Stimulated activated CD8-positive, alpha-beta memory T cell treated with anti-CD3 and anti-CD28 coated beads, Interleukin-7, amount 100 ng/mL, for 24 hours (primary cell): ENCODE data around the gene ZNF79.

Source experiments
- DNase-seq: peaks from one replicate; pipeline ENCODE4 v3.0.0-alpha.2; 2020; ENCODE audit warnings: low read depth

Gene ZNF79

DNA sequence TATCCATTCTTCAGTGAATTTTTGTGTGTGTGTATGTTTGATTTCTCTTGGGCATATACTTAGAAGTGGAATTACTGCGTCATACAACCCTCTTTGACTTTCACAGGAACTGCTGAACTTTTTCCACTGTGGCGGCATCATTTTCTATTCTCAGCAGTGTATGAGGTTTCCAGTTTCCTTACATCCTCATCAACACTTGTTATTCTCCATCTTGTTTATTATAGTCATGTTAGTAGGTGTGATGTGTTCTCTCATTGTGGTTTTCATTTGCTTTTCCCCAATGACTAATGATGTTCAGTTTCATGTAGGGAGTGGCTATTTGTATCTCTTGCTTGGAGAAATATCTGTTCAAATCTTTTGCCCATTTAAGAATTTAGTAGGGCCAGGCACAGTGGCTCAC lies 2.6 kb downstream of the ZNF79 start:
- DNase-seq, result no peak

DNA sequence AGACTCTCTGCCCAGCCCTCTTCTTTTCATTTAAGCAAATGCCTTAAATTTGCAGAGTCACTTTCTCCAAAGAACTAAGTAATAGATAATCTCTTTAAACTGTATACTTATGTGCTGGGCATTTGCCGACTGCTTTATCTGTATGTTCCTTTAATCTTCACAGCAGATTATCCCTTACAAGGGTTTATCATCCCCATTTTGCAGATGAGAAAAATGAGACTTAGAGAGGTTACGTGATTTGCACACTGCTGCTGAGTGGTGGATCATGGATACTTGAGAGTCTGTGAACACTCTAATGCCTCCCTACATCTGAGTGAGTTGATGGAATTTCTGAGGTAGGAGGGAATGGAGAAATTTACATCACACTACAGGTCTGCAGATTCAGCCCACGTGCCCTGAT lies 4.2 kb downstream of the ZNF79 start:
- no peak for DNase-seq

DNA sequence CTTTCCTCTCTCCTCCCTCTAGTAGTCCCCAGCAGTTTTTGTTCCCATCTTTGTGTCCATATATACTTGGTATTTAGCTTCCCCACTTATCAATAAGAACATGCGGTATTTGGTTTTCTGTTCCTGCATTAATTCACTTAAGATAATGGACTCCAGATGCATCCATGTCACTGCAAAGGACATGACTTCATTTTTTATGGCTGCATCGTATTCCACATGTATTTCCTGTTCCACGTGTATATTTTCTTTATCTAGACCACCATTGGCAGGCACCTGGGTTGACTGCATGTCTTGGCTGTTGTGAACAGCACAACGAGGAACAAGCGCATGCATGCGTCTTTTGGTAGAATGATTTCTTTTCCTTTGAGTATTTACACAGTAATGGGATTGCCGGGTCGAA lies 6.2 kb downstream of the ZNF79 start:
- no peak for DNase-seq

DNA sequence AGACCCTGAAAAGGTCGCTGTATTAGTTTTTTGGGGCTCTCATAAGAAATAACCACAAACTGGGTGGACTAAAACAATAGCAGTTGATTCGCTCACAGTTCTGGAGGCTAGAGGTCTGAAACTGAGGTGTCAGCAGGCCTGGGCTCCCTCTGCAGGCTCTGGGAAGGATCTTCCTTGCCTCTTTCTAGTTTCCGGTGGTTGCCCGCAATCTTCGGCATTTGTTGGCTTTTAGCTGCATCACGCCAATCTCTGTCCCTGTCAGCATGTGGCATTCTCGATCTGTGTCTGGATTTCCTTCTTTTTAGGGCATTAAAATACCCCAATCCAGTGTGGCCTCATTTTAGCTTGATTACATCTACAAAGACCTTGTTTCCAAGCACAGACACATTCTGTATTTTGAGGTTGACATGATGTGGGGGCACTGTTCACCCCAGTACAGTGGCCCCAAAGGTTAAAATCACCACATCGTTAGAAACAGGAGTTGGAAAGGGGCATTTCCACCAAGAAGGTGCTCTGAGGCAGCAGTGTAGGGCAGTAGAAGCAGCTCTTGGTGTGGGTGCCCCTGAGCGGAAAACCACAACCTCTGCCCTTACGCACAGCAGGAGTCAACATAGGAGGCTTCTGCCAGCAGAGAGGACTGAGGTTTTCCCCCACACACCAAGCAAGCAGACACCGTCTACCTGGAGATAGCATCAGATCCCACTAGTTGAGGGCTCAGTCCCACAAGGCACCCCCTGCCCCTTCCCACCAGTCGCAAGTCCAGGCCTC lies 13.5 kb downstream of the ZNF79 start:
- DNase-seq, result no peak

DNA sequence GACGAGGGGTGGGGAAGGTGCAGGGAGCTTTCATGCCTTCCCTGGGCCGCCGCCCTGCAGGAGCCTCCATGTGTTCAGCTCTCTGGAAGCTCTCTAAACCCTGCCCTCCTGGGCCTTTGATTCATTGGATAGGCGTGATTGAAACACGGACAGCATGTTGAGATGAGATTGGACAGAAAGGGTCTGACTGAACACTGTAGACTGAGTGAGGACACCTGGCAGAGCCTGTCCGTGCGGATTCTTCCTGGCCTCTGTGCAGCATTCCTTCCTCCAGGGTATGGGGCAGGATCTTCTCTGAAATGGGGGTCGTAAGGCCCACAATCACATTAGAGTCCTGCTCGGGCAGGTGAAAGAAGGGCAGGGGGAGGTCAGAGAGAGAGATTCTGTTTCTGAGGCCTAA lies 14.2 kb downstream of the ZNF79 start:
- DNase-seq, result no peak

DNA sequence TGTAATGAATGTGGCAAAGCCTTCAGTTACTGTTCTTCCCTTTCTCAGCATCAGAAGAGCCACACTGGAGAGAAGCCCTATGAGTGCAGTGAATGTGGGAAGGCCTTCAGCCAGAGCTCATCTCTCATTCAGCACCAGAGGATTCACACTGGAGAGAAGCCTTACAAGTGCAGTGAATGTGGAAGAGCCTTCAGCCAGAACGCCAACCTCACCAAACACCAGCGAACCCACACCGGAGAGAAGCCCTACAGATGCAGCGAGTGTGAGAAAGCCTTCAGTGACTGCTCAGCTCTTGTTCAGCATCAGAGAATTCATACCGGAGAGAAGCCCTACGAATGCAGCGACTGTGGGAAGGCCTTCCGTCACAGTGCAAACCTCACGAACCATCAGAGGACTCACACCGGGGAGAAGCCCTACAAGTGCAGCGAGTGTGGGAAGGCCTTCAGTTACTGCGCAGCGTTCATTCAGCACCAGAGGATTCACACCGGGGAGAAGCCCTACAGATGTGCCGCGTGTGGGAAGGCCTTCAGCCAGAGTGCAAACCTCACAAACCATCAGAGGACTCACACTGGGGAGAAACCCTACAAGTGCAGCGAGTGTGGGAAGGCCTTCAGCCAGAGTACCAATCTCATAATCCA lies 20.2 kb downstream of the ZNF79 start:
- no peak for DNase-seq

DNA sequence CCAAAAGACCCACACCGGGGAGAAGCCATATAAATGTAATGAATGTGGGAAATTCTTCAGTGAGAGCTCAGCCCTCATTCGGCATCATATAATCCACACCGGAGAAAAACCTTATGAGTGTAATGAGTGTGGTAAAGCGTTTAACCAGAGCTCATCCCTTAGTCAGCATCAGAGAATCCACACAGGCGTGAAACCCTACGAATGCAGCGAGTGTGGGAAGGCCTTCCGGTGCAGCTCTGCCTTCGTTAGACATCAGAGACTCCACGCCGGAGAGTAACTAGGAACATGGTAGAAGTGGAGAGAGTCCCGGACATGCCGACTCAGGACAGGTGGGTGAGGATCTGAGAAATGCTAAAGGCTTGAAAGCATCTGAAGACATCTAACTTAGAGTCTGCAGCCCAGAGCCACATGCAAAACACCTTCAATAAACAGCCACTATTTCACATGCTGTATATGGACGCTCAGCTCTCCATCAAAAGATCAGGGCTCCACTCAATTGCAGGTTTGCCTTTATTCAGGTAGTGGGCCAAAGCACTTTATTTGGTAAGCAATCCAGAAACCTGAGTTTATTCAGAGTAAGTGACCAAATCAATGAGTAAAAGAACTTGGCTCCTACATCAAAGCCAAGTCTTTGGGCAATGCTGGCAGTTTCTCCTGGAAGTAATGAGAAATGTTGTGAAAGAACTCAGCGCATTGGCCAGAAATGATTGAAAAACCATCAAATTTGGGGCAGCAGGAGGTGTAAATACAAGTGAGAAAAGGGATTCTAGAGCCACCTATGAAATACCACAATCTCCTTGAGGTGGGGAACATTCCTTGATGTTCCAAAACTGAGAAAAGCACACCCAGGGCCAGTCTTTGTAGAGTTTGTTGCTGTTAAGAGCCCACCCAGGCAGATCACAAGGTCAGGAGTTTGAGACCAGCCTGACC lies 21.0 kb downstream of the ZNF79 start:
- DNase-seq, result no peak

DNA sequence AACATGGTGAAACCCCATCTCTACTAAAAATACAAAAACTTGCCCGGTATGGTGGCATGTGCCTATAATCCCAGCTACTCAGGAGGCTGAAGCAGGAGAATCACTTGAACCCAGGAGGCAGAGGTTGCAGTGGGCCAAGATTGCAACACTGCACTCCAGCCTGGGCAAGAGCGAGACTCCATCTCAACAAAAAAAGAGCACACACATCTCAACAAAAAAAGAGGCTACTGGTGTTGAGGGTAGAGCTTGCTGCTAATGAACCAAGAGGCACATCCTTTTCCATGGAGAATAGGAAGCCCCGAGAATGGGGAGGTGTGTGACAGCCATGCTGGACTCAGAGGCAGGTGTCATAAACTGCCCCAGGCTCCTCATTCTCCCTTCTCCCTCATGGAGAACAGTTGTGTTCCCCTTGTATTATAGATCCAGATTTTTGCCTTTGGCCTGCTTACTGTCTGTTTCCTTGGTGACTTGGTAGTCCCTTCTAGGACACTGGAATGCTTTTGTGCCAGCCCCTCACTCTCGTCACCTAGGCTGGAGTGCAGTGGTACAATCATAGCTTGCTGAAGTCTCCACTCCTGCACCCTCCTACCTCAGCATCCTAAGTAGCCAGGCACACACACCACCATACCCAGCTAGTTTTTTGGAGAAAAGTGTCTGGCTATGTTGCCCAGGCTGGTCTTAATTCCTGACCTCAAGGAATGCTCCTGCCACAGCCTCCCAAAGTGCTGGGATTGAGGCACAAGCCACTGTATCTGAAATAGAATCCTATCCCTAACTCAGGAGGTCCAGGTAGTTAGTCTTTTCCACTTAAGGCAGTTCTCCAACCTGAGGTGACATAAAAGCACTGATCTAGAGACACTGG lies 21.9 kb downstream of the ZNF79 start:
- DNase-seq, result no peak

DNA sequence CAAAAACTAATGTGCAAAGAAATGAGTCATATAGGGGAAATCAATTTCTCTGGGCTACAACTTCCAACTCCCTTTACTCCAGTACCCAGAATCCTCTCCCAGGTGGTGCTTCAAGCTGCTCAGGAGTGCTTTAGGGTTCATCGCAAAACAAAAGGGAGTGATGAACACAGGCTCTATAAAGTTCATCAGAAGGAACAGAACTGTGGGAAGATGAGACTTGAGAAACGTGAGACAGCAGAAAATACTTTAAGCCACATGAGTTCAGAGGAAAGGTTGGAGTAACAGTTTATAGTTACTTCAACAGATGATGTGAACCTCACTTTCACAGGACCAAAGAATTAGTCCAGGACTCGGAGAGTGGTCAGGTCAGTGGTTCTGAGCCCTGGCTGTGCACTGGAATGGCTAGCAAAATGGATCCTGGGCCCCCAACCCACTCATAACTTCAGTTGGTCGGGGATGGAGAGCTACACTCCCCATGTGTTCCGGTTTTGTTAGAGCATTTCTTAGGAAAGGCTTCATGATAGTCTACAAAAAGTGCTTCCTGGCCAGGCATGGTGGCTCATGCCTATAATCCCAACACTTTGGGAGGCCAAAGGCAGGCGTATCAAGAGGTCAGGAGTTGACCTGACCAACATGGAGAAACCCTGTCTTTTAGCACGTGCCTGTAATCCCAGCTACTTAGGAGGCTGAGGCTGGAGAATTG lies 22.7 kb downstream of the ZNF79 start:
- DNase-seq, result no peak

DNA sequence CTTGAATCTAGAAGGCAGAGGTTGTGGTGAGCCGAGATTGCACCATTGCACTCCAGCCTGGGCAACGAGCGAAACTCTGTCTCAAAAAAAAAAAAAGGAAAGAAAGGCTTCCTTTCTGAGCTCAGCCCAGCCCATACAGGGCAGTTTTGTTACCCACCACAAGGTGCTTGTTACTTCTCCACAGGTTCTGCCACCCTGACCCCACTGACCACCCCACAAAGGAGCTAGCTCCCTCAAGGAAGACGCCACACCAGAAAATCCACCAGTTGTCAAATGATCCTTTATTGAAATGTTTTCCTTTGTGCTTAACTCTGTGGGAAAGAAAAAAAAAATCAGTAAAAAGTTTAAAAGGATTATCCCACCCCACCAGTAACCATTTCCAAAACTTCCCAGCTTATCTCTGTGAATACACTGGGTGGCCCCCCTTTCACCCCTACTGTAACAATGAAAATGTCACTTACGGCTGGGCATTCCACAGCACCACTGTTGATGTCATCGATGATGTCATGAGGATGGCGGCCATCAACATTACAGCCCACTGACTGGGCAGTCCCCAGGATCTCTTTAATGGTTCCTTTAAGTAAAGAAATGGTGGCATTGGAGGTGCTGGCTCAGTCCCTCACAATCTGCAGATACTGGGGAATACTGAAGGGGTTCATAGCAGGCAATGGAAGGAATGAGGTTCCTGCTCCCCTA lies 23.4 kb downstream of the ZNF79 start:
- DNase-seq, result no peak

DNA sequence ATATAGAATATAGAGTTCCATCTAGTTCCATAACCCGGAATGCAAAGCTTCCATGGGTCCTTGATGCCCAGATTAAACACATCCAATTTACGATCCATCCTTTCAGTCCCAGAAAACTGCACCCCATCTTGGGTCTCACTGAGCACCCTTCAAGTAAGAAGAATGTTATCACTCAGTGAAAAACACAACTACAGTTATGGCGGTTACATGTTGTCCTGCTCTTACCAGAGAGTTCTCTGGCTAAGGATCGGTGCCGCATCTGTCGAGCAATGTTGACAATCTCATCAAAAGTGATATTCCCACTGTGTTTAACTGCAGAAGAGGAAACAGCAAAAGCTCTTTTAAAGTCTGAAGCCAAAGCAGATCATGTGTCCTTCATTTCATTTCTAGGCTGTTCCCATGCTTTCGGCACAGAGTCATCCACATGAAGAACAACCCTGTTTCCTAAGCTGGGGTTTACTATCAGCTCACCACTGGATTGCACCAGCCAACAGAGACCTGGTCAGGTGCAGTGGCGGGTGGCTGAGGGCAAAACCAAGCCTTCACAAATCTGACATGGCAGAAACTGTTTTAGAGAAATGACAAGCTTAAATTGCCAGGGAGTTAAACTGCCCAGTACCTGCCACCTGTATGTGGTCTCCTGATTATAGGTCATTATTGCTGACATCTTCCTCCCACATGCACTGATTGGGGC lies 24.1 kb downstream of the ZNF79 start:
- DNase-seq, result no peak

DNA sequence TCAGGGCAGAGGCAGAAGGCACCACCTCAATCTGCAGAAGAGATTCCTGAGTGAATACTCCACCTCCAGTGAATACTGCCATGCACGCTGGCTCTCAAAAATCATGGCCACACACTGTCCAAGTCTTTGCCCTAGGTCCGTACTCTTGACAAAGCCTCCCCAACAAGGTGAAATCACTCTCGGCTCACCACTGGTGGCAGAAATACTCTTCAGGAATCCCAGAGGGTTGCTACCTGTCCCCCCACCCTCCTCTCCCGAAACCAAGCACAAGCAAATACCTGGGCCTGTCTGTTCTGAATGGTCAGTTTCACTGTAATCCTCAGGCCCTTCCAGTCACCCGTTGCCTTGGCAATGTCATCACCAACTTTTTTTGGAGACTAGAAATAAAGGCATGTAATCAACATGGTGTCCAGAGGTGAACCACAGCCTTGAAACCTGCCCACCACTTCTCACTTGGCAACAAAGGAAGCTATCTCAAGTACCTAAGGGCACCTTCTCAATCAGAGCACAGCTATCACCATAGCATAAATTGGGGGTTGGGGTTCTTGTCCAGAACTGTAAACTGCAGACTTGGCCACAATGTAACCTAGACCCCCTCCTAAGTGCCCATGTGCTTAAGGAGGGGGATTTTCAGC lies 25.3 kb downstream of the ZNF79 start:
- DNase-seq, result no peak

DNA sequence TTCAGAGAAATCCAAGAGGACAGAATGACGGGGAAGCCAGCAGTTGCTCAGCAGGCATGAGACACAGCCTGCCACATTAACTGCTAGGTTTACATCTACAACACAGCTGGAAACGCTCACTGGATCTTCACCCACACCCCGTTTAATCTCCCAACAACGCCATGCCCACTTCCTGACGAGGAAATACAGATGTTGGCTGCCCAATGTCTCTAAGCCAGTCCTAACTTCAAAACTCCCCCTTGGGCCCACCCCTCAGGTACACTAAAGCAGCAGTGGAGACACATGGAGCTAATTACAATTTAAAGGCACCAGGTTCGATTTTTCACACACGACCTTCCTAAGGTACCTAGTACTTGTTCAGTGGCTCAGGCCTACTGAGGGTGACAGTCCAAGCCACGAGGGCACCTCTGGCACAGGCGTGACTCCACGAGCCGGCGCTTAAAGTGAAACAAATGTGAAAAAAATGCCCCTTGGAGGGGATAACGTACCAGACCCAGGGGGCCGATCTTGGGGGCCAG lies 26.1 kb downstream of the ZNF79 start:
- no peak for DNase-seq

DNA sequence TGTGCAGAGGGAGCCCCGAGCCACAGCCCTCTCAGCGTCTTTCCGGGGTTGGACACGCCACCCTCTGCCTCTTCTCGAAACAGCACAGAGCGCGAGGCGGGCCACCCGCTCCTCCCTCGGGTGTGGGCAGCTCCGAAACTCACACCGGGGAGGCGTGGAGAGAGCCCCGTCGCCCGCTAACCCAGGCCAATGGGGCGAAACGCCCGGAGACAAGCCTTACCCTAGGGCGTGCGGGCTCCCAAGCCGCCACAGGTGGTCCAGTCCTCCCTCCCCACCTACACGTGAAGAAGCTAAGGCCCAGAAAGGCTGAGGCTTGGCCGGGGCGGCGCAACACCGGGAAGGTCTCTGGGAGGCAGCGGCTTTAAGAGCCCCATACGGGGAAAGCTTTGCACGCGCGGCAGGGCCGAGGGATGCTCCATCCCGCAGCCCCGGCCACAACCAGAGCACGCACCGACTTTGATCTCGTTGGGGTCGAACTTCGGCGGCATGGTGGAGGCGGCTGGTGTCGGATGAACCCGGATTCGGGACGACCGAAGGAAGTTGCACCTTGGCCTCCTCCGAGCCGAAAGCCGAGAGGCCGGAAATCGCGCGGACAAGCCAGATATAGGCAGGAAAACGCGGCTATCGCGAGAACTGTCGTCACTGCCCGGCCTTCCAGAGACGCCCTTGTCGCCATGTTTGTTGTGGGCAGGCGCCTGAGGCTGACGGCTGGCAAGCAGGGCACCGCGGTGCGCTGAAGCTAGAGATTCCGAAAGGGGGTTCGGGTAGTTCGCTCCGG lies 26.8 kb downstream of the ZNF79 start, which contains the start of the genes LRSAM1 and RPL12:
TSS of gene LRSAM1 (plus strand) at position 681 of the 778 bp plus-strand sequence. CDS start 3,018 bp downstream, outside the sequence.
TSS of gene RPL12 (minus strand) at position 577 of the 778 bp plus-strand sequence. CDS start at position 488, 89 bp downstream.
- peak; percentile 98 for DNase-seq

DNA sequence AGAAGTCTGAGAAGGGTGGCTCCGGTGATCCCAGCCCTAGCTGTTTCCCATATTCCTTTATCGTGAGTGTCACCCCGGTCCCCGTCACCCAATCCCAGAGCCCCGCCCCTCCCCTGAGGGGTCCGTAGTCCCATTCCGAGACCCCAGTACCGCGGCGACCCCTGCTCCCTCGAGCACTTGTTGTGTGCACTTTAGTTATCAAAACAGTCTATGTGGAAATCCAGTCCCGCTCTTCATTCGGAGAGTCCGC lies 27.4 kb downstream of the ZNF79 start:
- DNase-seq, result no peak

DNA sequence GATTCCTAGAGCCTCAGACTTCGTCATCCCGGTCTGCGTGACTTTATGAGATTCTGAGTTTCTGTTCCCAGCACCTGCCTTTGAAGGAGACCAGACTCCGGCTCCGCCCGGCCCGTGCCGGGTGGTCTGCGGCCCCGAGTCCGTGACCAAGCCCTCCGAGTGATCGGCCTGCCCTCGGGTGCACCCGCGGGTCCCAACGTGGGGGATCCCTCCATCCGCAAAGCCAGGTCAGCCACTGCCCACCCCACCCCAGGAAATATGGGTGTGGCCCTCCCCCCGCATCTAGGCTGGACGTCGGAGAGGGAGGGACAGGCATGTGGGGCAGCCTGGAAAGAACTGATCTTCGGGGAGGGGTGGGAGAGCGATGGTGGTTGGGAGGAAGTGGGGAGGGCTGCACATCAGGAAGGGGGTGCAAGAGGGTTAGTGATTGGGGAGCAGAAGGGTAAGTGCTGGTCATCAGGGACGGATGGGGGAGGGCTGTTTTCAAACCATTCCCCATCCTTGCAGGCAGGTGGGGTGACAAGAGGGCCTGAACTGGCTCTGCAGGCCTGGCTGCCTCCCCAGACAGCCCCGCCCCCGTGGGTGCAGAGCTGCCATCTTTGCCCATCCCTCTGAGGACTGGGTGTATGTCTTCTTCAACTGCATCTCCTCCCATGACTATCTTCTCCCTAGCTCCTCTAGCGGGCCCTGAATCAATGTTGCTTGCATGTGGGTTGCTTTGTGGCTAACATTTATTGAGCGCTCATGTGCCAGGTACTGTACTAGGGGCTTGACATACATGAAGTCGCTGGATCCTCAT lies 27.9 kb downstream of the ZNF79 start:
- DNase-seq, result peak; percentile 25

DNA sequence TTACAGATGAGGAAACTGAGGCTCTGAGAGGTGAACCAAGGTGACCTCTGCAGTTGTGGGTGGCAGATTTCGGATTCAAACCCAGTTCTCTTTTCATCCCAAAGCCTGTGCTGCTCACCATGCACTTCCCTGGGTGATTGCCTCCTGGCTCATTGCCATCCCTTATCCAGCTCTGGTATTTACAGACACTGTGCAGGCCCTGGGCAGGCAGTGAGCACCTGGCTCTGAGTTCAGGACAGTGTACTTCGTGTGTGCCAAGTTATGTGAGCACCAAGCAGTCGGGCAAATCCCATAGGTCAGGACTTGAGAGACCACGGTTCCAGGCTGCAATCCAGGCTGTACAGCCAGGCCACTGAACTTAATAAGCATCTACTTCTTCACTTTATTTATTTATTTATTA lies 28.5 kb downstream of the ZNF79 start:
- no peak for DNase-seq
